Stimulated activated CD8-positive, alpha-beta memory T cell treated with anti-CD3 and anti-CD28 coated beads, Interleukin-12 subunit alpha, Interleukin-12 subunit beta, amount 100 ng/mL, for 24 hours (primary cell): ENCODE results near the gene SMARCA2.
"Not testable (repeated sequence)": the region's sequence is repeated elsewhere in the genome, so short reads cannot be mapped to it uniquely, and the experiment has no call there.

Experiments used
- DNase-seq: peaks from one replicate; pipeline ENCODE4 v3.0.0-alpha.2; 2020; ENCODE audit errors: extremely low read depth

The SMARCA2 gene

DNA sequence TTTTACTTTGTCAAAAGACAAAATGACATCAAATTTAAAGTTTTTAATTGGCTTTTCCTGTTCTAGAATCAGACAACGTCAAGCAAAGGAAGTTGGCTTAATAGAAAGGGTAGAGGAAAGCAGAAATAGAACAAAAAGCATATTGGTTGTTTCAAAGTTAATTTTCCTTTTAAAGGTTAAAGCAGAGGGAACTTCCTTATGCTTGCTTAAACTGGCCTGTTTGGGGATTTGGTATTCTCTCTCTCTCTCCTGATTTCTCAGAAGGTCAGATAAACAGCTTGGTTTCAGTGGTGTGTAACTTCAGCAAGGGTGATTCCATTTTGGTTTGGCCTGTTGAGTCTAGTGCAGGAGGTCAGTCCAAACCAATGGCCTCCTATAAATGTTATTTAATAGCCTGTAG lies 127.1 kb downstream of the SMARCA2 start:
- DNase-seq = no peak

DNA sequence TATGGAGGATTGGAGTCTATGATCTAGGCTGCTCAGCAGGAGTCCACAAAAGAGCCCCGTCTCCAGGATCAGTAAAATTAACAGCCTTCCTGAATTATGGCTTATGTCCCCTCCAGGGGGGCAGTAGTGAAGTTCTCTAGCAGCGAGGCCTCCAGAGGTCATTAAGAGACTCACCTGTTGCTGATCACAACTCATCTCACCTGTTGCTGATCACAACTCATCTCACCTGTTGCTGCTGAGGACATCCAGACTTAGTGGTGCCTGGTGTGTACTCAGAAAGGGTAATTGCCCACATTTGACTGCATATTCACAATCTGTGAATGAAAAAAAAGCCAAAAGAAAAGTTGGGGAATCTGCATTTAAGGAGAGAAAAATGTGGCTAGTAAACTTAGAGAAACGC lies 129.5 kb downstream of the SMARCA2 start:
- no peak for DNase-seq

DNA sequence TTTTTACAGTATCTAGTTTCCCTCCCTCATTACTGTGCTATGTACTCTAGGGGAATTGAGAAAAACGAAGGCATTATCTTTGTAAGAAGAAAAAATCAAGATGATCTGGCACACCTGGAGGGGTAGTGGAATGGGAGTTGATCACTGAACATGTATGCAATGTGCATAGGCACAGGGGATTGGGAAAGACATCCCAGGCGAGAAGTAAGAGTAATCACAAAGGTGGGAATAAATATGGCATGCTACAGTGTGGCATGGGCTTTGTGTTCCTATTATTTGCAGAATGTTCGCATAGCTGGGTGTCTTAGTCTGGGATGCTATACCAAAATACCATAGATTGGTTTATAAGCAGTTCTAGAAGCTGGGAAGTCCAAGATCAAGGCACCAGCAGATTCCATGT lies 130.6 kb downstream of the SMARCA2 start:
- DNase-seq = no peak

DNA sequence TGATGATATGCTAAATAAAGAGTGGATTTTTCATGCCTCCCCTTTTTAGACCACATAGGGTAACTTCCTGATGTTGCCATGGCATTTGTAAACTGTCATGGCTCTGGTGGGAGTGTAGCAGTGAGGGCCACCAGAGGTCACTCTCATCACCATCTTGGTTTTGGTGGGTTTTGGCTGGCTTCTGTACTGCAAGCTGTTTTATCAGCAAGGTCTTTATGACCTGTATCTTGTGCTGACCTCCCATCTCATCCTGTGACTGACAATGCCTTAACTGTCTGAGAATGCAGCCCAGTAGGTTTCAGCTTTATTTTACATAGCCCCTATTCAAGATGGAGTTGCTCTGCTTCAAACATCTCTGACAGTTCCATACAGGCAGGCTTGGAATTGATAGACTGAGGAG lies 131.6 kb downstream of the SMARCA2 start:
- not testable (repeated sequence) for DNase-seq

DNA sequence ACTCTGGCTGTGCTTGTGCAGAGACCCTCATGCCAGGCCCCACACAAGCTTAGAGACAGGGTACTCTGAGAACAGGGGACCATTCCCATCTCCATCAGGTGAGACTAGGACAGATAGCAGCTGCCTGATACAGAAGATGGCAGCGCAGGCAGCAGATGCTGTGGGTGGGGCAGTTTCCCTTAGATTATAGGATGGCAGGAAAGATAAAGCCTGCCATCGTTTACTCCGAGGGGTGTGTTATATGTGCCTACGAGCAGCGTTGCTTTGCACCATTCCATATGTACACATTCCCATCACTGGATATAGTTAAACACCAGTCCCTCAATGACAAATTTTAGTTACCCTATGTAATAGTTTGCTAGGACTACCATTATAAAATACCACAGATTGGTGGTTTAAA lies 135.2 kb downstream of the SMARCA2 start:
- no peak for DNase-seq

DNA sequence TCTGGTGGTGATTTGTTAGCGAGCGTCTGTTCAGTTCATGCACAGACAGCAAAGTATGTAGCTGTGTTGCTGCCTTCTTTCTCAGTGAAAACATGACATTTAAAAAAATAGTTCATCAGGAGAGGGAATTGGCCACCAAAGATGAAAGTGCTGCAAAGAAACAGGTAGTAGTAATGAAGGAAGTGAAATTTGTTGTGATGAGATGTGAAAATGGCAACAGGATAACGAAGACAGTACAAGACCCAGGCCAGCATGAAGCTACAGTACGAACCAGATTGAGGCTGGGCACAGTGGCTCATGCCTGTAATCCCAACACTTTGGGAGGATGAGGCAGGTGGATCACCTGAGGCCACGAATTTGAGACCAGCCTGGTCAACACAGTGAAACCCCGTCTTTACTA lies 136.0 kb downstream of the SMARCA2 start:
- no peak for DNase-seq

DNA sequence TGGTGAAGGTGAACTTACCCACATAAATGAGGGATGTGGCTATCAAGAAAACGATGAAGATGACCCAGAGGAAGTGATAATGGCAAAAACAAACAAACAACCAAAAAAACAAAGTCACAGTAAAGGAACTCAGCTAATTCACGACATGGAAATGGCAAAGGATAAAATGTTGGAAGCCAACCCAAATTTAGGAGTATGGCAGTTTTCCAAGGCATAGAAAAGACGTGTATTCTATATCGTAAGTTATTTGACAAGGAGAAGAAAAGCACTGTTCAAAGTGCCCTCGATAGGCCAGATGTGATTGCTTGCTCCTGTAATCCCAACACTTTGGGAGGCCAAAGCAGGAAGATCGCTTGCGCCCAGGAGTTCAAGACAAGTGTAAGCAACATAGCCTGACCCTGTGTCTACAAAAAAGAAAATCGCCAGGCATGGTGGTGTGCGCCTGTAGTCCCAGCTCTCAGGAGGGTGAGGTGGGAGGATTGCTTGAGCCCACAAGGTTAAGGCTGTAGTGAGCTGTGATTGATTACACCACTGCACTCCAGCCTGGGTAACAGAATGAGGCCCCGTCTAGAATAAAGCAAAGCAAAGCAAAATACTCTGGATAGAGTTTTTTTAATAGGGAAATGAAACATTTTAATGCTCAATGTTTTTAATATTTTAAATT lies 138.0 kb downstream of the SMARCA2 start:
- DNase-seq = no peak

DNA sequence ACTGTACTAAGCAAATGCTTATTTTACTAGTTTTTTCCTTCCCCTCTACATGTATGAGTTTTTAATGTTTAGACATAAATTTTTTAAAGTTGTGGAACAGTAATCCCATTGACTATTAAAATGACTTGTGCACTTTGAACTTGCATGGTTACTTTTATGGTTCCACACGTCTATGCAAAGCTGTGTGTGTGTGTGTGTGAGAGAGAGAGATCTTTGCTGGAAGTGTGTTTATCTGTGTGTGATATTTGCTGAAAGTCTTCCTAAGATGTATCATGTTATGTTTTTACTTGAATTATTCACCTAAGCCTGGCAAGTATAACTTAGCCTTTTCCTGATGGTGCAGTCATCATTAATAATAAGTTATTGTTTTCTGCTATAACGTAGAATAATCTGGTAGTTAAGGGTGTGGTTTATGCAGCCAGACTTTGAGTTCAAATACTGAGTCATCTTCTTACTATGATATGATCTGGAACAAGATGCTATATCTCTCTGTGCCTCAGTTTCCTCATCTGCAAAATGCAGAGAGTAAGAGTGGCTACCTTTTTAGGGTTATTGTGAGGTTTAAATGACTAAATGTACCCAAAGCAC lies 138.6 kb downstream of the SMARCA2 start:
- no peak for DNase-seq

DNA sequence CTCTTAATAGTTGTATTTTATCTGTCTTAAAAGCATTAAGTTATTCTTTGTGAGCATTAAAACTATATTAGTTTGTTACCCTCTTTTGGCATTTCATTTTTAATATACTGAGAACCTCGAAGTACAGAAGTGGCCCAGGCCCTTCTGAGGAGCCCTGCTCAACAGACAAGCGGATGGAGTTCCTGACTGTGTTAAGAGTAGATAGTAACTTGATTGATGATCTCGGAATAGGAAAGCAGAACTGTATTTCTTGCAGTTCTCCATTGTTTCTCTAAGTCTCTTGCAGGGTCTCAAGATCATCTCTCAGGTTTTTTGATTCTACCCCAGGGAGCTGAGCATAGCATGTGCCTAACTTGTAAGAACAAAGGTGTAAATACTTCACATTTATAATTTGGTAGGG lies 139.6 kb downstream of the SMARCA2 start:
- no peak for DNase-seq

DNA sequence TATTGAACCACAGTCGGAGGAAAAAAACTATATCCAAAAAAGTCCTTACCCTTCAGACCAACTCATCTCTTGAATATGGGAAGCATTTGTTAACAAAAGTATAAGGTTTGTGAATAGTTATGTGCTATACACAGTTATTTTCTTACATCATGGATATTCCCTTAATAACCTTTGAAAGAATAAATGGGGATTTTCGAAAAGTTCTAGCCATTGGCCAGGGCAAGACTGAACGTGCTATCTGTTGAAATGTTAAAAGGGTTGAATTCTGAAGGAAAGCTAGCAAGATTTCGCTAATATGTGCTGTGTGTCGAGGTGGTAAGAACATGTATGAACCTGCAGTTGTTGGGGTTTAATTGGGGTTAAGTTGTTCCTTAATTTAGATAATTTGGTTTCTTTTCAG lies 140.8 kb downstream of the SMARCA2 start:
- no peak for DNase-seq

DNA sequence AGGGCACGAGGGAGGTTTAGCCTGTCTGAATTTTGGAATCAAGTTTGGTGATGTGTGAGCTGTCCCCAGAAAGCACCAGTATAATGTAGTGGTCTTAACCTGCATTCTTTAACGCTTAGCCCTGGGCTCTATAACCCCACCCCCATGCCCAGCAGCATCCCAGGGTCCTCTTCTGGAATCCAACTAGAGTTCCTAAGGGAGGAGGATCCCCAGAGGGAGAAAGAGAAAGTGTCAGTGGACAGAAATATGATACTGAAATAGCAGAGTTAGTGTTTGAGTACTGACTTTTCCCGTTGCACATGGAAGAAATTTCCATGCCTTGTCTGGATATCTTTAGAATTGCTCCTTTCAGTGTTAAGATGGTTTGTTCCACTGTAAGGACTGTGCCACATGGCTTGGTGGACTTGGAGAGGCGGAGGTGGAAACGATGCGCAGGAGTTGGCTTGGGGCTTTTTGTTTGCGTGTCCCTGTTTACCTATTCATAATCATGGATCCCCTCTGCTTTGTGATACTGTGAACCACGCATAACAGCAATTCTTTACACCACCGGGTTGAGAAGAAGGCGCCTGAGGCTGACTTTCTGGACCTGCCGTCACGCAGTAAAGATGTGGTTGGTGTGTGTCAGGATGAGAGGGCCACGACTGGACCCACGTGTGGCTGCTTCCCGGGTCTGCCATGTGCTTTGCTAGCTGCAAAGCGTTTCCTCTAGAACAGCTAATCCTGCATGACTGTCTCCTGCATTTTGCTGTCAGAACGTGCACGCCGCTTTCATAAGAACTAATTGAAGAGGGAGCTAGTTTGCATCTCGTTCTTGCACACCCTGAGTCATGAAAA lies 142.3 kb downstream of the SMARCA2 start:
- DNase-seq = peak; percentile 7

DNA sequence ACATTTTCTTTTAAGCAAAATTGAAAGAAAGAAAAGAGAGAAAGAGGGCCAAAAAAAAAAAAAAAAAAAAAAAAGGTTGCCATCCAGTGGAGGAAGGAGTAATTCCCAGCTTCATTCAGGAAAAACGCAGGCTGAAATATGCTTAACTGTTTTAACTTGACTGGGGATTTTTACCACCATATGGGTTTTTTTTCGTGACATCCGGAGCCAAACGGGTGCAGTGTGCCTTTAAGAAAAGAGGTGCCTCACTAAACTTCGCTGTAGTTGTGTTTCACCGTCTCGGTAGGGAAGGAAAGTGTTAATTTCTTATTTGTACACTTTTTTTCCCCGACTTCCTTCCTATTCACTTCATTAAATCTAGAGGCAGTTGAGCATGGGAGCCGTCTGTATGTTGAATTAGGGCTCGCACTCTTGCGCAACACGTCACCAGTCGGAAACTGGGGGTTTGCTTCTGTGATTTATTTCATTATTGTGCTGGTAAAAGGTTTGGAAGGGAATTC lies 143.0 kb downstream of the SMARCA2 start:
- DNase-seq = no peak

DNA sequence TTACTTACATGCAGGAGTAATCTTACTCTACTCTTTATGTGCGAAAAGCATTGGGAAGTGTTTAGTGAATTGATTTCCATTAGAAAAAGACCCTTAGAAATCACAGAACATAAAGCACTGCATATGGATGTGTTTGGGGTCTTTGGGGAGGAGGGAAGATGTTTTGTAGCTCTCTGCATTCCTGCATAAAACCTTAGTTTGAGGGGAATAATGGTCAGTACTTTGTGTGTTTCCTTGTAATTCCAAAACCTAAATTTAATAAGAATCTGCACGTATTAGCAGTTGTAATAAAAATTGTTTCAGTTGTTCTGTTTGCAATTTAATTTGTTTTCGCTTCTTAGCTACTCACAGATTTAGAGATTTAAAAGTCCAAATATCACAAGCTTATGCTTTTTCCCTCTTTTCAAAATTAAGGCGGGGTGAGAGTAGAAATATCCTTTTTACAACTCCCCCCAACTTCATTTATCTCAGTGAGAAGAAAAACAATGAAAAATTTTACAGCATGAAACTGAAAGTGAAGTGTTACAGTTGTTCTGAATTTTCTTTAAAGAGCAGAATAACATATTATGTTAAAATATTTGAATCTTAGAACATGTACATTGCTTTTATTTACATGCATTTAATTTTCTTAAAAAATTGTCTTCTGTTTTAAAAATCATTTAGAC lies 143.8 kb downstream of the SMARCA2 start:
- no peak for DNase-seq

DNA sequence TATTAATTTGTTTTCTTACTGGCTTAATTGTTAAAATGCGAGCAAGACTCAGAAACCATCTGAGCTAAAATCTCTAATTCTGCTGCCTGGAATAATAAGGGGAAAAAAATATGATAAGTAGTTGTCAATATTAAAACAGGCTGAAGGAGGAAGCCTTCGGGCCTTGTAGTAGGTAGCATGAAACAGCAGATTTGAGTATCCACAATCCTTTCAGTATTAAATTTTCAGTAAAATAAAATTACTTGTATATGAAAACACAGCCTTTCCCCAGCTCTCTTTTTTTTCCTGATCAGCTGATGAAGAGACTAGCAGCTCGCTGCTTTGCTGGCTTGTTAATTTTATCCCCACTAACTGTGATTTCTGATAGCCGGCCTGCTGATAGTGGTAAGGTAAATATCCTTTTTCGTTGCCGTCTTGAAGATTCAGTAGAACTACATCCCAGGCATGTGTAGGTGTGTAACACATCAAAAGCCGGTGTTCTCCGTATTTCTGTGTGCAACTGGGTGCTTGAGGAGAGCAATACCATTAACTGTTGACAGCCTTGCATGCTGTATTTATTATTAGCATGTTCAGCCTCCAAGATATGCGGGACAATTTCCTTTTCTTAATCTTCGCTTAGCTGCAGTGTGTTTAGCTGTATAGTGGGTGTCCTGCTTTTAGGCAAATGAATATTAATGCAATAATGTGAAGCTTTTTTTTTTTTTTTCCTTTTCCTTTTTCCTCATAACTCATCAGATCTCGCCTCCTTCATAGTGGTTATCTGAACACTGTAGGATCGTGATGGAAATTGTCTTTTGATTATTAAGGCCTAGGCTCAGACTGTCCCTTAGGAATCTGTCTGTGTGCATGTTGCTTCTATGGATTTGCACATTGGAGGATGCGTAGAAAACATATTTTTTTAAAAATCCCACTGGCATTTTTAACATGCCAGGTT lies 144.6 kb downstream of the SMARCA2 start:
- DNase-seq = no peak

DNA sequence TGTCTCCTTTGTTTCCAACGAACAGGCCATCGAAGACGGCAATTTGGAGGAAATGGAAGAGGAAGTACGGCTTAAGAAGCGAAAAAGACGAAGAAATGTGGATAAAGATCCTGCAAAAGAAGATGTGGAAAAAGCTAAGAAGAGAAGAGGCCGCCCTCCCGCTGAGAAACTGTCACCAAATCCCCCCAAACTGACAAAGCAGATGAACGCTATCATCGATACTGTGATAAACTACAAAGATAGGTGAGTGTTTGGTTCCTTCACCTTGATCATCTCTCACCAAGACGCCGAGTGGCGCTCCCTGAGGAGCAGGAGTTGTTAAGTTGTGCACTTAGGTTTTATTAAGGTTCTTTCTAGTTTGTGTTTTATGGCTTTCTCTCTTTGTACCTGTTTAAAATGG lies 146.5 kb downstream of the SMARCA2 start:
- DNase-seq = no peak

DNA sequence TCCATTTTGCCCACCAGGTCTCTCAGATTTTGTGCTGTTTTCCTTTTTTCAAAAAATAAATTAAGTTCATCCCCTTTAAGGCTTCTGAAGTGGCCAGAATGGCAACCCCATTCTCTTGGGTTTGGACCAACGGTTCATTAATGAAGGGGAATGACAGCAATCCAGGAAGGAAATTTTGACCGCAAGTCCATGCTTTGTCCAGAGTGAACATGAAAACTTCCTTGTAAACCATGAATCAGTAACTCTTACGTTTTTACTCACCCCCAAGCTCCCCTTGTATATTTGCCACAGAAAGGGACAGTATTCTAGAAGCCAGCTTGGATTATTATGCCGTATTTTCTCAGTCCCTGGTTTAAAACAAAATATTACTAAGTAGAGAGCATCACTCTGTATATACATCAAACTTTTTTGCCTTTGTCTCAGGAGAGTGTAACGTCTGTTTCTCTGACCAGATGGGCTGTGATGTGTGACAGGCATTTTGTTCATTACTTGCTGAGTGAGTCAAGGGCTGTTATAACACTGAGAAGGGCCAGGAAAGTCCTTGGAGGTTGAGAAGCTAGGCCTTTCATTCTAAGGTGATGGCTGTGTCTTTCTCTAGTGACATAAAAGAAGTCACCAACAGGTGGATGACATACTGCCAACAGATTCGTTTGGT lies 148.2 kb downstream of the SMARCA2 start:
- no peak for DNase-seq

DNA sequence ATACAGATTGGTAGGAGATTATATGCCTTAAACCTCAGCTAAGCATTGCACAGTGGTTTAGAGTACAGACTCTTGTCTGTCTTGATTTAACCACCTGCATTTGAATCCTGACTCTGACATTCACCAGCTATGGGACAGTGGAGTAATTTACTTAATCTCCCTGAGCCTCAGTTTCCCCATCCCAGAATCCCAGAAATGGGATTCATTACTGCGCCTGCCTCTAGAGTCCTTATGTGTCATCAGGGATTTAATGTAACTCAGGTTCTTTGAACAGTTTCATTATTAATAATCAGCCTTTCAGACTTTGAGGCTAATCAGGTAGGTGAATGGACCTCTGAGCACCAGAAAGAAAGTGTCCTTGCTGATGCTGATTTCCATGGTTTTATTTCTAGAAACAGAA lies 149.1 kb downstream of the SMARCA2 start:
- DNase-seq = no peak

DNA sequence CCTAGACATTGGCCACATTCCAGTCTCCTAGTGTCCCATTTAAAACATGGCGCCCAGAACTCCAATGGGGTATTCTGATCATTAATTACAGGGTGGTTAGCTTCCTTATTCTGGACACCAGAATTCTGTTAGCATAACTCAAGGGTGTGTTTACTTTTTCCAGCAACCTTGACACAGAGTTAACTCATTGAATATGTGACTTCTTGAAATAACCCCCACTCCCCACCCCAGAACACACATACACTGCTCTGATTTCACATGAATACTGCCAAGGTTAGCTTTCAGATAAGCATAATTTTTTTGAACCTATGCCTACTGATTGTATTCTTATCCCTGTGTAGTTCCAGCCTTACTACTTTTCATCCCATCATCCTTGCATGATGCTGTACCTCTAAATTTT lies 151.1 kb downstream of the SMARCA2 start:
- DNase-seq = no peak

DNA sequence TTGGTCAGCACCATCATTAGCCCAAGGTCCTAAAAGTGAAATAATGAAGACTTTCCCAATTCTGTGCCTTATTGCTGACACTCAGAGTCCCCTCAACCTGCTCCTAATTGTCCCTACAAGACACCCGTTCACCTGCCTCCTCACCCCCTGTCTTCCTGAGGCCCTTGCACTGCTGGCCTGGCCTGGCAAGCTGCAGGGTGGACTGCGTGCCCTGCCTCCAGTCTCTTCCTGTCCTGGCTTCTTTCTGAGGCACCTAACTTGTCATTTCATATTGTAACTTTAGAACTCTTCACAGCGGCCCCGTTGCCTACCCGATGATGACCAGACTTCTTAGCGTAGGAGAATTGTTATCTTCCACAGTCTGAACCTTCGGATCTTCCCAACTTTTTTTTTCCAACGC lies 153.9 kb downstream of the SMARCA2 start:
- no peak for DNase-seq

DNA sequence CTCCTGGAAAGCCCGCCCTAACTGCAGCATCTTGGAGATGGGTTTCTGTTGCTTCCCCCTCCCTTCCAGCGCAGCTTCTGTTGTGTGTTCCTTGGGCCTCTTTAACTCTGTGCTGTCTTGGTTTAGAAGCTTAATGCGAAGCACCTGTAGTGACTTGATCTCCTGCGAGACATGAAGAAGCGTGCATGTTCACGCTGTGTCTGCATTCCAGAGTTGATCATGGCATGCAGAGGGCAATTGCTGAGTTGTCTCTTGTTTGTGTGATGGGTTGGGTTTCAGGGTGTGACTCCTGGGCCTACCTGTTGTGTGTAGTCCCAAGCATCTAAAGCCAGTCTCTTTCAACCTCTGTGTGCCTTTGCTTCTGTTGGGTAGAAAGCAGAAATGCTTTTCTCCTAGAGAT lies 155.6 kb downstream of the SMARCA2 start:
- no peak for DNase-seq

DNA sequence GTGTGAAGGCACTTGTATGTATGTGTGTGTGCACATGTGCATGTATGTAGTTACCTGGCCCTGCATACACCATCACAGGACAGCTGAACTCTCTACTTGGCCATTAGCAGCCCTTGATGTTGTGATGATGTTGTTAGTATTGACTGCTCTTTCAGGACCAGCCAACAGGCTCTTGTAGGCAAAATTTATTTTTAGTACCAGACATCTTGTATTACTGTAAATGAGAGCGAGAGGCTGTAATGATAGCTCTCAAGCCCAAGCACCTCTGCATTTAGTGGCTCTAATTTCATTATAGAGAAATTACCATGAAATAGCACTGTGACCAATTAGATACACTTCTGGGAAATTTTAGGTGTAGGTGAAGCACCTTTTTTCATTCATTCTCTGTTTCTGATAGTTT lies 158.0 kb downstream of the SMARCA2 start:
- no peak for DNase-seq
